ENCODE data around the gene ZNRF1. TPM values are rescaled to one million over a fixed set of nuclear protein-coding genes. Genes with fewer than 3 reads are reported as not detected.

ZNRF1 gene
- total and polyA plus RNA-seq, 2 of the 4 experiments (the other 2 are of a cell fraction): 8.2 to 20.7 TPM

- no peak overlapping the region for H4K5ac ChIP-seq (ENCODE audit: low read depth, low read length)
- no peak overlapping the region for H3K14ac ChIP-seq (replicated peaks; ENCODE audit: low read depth, low read length)
- H4K20me1 ChIP-seq (ENCODE audit: insufficient read depth, low read length): peaks cover 64% of the 10 kb centered on the region
- ChIA-PET CTCF (interaction anchor here (2.2 kb wide), 1 partner anchor 107 kb away, joined by 5 read pairs; no protein-coding TSS in a partner anchor), POLR2A (ENCODE audit: unreplicated experiment) (no interaction called here)
- intact Hi-C loops (cut with micrococcal nuclease) (no loop called here), in situ Hi-C loops (cut with MboI; ENCODE audit: low sequenced_read_pairs) (loop anchor here (5.0 kb wide), 1 partner anchor 103 kb away; no protein-coding TSS in a partner anchor), dilution Hi-C loops (cut with HindIII; ENCODE audit: low sequenced_read_pairs, unreplicated experiment) (no loop called here)
- H4K8ac ChIP-seq (ENCODE audit: low read depth in 2 of 2, low read length in 2 of 2): no peak overlapping the region
- H3K79me1 ChIP-seq (ENCODE audit: low read depth in 1 of 2, low read length in 2 of 2): peaks cover 52 to 85% of the 10 kb centered on the region in 2 experiments
- H3K9me3 ChIP-seq (ENCODE audit: control insufficient read depth, insufficient read depth, low read length): no peaks in the 10 kb centered on the region
- H3K4ac ChIP-seq (ENCODE audit: low read depth, low read length): no peak overlapping the region
- H3K56ac ChIP-seq (ENCODE audit: extremely low read depth, insufficient read depth, low read length): no peak overlapping the region
- peaks cover 4% of the 10 kb centered on the region; the same call in 1 of the 2 replicates for H3K36me3 ChIP-seq (ENCODE audit: control insufficient read depth, insufficient read depth, low read length)
- no peak overlapping the region for H2AFZ ChIP-seq (replicated peaks; ENCODE audit: low read length, poor library complexity)
- H4K91ac ChIP-seq (ENCODE audit: insufficient read depth, low read depth, low read length): no peak overlapping the region
- H3K4me2 ChIP-seq (ENCODE audit: low read depth, low read length): no peak overlapping the region
- peaks cover 11% of the 10 kb centered on the region for H3K9me1 ChIP-seq (ENCODE audit: insufficient read depth, low read length)
- BruUV-seq (replicated peaks): no TSS peak
- no peak overlapping the region for H3K23ac ChIP-seq (ENCODE audit: low read depth, low read length)
- no peaks in the 10 kb centered on the region for H3K27me3 ChIP-seq (ENCODE audit: control insufficient read depth, insufficient read depth, low read length)
- H3K9ac ChIP-seq (ENCODE audit: low read depth, low read length): no peak overlapping the region
- H3K4me1 ChIP-seq (ENCODE audit: control insufficient read depth, insufficient read depth, low read length): peaks cover 10% of the 10 kb centered on the region
- no peak overlapping the region for H2BK120ac ChIP-seq (ENCODE audit: low read depth, low read length)
- TF ChIP-seq RFX5 (IDR thresholded peaks at IDR 0.05; ENCODE audit: low read depth, low read length) (no peak), NFE2L2 (IDR thresholded peaks at IDR 0.05; ENCODE audit: low read depth, low read length) (no peak), RCOR1 (IDR thresholded peaks at IDR 0.05; ENCODE audit: insufficient replicate concordance, low read length) (no peak), MAZ (IDR thresholded peaks at IDR 0.05; ENCODE audit: borderline replicate concordance, low read depth, low read length) (no peak), MAFK (IDR thresholded peaks at IDR 0.05; ENCODE audit: low read depth, low read length) (no peak), MXI1 (IDR thresholded peaks at IDR 0.05; ENCODE audit: borderline replicate concordance, low read depth, low read length) (no peak), BHLHE40 (IDR thresholded peaks at IDR 0.05; ENCODE audit: low read depth, low read length) (no peak), USF2 (IDR thresholded peaks at IDR 0.05; ENCODE audit: low read depth, low read length) (no peak), CTCF (conservative IDR thresholded peaks at IDR 0.05; ENCODE audit: low read depth, low read length) (no peak)
- no peak overlapping the region for H3K18ac ChIP-seq (ENCODE audit: low read depth, low read length)
- H2BK5ac ChIP-seq (ENCODE audit: low read depth, low read length, poor library complexity, severe bottlenecking): no peak overlapping the region
- ATAC-seq (ENCODE audit: low read depth): no peak
- no peak overlapping the region for H2AK9ac ChIP-seq (replicated peaks; ENCODE audit: low read depth, low read length, poor library complexity)
- H3K4me3 ChIP-seq (ENCODE audit: insufficient read depth, low read depth, low read length): no peak overlapping the region
- no CpG with 5 or more reads among the region's 3 CpGs for WGBS, 2 experiments (ENCODE audit: extremely low coverage in 2 of 2, insufficient read length in 1 of 2)
- H2BK15ac ChIP-seq (ENCODE audit: low read depth, low read length): no peak overlapping the region
- H3K27ac ChIP-seq (ENCODE audit: insufficient read depth, low read length): no peak overlapping the region
- H2AK5ac ChIP-seq (ENCODE audit: low read depth, low read length): no peak overlapping the region
- DNase-seq: no peak
- no peak overlapping the region for H2BK20ac ChIP-seq (ENCODE audit: low read depth, low read length)
These were observed 5.6 kb downstream of the ZNRF1 start for GRCh38 chr16:75004460-75004859.
